SK-N-SH treated with all-trans-retinoic acid at 6 μM for 48 hours (cell line): ENCODE measurements around the gene RASGEF1C.

Experiments
- BACH2 ChIP-seq: fragments of 250-450 bp; sonication (Bioruptor Pico); IDR thresholded peaks from 2 replicates; pipeline ENCODE4 v1.9.0; 2021; ENCODE audit warnings: mild to moderate bottlenecking, borderline replicate concordance
- CSDC2 ChIP-seq: fragments of 250-450 bp; sonication (Bioruptor Pico); IDR thresholded peaks from 2 replicates; pipeline ENCODE4 v1.5.0; 2020; ENCODE audit warnings: mild to moderate bottlenecking, moderate library complexity
- PPARA ChIP-seq: fragments of 250-450 bp; sonication (Bioruptor Pico); IDR thresholded peaks from 2 replicates; pipeline ENCODE4 v1.5.0; 2020; ENCODE audit warnings: mild to moderate bottlenecking, borderline replicate concordance
- RARB ChIP-seq: fragments of 250-450 bp; sonication (Bioruptor Pico); IDR thresholded peaks from 2 replicates; pipeline ENCODE4 v1.8.0; 2021; ENCODE audit warnings: mild to moderate bottlenecking, moderate library complexity
- ZC3H10 ChIP-seq: fragments of 250-450 bp; sonication (Bioruptor Pico); IDR thresholded peaks from 2 replicates; pipeline ENCODE4 v1.5.1; 2021; ENCODE audit warnings: mild to moderate bottlenecking, moderate library complexity
- TF ChIP-seq, protein P1 (sequence below): fragments of 250-450 bp; sonication (Bioruptor Pico); IDR thresholded peaks from 2 replicates; pipeline ENCODE4 v1.8.0; 2020; ENCODE audit warnings: mild to moderate bottlenecking, moderate library complexity, borderline replicate concordance
- TF ChIP-seq, protein P2 (sequence below): fragments of 250-450 bp; sonication (Bioruptor Pico); IDR thresholded peaks from 2 replicates; pipeline ENCODE4 v1.5.1; 2020; ENCODE audit warnings: low read depth, mild to moderate bottlenecking, moderate library complexity
- TF ChIP-seq, protein P3 (sequence below): fragments of 250-450 bp; sonication (Bioruptor Pico); IDR thresholded peaks from 2 replicates; pipeline ENCODE4 v1.5.0; 2020; ENCODE audit warnings: mild to moderate bottlenecking, moderate library complexity

DNA sequence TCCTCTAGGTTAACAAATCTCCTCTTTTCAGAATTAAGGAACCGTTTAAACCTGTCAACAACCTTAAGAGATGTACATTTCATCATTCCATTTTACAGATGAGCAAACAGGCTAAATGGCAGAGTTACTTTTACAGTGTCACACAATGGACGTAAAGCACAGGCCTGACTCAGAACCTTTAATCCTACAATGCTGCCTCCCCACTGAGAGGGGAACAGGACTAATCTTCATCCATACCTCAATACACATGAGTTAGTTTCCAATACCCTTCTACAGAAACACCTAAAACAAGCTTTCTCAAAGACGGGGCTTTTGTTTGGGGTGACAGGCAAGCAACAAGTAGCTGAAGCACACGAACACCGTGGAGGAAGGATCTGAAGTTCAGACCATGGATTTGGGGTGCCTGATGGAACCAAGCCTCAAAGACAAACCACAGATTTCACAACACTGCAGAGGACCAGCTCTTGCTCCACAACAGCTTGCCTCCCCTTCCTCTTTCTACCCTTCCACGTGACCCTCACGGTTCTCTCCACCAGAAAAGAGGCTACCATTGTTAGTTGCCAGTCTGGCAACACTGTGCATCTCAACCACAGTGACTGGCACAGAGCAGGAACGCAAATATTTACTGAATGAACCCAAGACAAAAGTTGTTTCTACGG is 139.3 kb downstream of the RASGEF1C start:
- TF ChIP-seq ZC3H10 (no peak), RARB (no peak), BACH2 (CRISPR knock-in tag) (no peak), PPARA (CRISPR knock-in tag) (no peak), CSDC2 (CRISPR knock-in tag) (no peak)
- TF ChIP-seq, protein P1, sequence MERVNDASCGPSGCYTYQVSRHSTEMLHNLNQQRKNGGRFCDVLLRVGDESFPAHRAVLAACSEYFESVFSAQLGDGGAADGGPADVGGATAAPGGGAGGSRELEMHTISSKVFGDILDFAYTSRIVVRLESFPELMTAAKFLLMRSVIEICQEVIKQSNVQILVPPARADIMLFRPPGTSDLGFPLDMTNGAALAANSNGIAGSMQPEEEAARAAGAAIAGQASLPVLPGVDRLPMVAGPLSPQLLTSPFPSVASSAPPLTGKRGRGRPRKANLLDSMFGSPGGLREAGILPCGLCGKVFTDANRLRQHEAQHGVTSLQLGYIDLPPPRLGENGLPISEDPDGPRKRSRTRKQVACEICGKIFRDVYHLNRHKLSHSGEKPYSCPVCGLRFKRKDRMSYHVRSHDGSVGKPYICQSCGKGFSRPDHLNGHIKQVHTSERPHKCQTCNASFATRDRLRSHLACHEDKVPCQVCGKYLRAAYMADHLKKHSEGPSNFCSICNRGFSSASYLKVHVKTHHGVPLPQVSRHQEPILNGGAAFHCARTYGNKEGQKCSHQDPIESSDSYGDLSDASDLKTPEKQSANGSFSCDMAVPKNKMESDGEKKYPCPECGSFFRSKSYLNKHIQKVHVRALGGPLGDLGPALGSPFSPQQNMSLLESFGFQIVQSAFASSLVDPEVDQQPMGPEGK: no peak
- TF ChIP-seq, protein P2, sequence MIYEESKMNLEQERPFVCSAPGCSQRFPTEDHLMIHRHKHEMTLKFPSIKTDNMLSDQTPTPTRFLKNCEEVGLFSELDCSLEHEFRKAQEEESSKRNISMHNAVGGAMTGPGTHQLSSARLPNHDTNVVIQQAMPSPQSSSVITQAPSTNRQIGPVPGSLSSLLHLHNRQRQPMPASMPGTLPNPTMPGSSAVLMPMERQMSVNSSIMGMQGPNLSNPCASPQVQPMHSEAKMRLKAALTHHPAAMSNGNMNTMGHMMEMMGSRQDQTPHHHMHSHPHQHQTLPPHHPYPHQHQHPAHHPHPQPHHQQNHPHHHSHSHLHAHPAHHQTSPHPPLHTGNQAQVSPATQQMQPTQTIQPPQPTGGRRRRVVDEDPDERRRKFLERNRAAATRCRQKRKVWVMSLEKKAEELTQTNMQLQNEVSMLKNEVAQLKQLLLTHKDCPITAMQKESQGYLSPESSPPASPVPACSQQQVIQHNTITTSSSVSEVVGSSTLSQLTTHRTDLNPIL (CRISPR knock-in tag): no peak
- TF ChIP-seq, protein P3, sequence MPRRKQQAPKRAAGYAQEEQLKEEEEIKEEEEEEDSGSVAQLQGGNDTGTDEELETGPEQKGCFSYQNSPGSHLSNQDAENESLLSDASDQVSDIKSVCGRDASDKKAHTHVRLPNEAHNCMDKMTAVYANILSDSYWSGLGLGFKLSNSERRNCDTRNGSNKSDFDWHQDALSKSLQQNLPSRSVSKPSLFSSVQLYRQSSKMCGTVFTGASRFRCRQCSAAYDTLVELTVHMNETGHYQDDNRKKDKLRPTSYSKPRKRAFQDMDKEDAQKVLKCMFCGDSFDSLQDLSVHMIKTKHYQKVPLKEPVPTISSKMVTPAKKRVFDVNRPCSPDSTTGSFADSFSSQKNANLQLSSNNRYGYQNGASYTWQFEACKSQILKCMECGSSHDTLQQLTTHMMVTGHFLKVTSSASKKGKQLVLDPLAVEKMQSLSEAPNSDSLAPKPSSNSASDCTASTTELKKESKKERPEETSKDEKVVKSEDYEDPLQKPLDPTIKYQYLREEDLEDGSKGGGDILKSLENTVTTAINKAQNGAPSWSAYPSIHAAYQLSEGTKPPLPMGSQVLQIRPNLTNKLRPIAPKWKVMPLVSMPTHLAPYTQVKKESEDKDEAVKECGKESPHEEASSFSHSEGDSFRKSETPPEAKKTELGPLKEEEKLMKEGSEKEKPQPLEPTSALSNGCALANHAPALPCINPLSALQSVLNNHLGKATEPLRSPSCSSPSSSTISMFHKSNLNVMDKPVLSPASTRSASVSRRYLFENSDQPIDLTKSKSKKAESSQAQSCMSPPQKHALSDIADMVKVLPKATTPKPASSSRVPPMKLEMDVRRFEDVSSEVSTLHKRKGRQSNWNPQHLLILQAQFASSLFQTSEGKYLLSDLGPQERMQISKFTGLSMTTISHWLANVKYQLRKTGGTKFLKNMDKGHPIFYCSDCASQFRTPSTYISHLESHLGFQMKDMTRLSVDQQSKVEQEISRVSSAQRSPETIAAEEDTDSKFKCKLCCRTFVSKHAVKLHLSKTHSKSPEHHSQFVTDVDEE (CRISPR knock-in tag): no peak
